ENCODE data around the gene PTPRN2.
"Not testable (repeated sequence)": the region's sequence is repeated elsewhere in the genome, so short reads cannot be mapped to it uniquely, and the experiment has no call there.

Gene PTPRN2

GRCh38 chr7:158255558-158255957 lies 332.1 kb downstream of the PTPRN2 start:
- no peak for TF ChIP-seq CTCF (conservative IDR thresholded peaks at IDR 0.05; ENCODE audit: low read depth, low read length)
- no peak overlapping the region for H3K4me3 ChIP-seq (ENCODE audit: low read depth, low read length)
- DNase-seq (ENCODE audit: low read depth): no peak

DNA sequence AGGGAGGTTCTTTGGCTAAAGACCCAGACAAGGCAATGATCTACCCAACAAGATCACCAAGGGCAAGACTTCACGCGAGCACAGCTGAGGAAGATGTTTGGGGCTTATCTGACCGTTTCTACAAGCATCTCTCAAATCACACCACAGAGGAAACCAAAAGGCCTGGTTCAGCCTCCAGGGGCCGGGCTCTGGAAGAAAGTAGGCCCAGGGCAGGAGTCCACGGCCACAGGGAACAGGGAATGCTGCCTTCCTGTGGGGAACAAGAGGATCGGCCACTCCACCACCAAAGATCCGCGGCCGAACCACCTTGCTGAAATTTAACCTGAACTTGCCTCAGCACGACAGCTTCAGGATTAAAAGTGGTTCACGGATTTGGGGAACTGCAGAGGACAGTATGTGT lies 332.5 kb downstream of the PTPRN2 start:
- no peak for DNase-seq (ENCODE audit: low read depth)
- no peak for TF ChIP-seq CTCF (conservative IDR thresholded peaks at IDR 0.05; ENCODE audit: low read depth, low read length)
- no peak overlapping the region for H3K4me3 ChIP-seq (ENCODE audit: low read depth, low read length)

GRCh38 chr7:158253670-158254045 lies 334.0 kb downstream of the PTPRN2 start:
- DNase-seq (ENCODE audit: low read depth); H3K4me3 ChIP-seq (ENCODE audit: low read depth, low read length): not testable (repeated sequence)

- no peak overlapping the region for H3K4me3 ChIP-seq (ENCODE audit: low read depth, low read length)
- no peak for DNase-seq (ENCODE audit: low read depth)
- TF ChIP-seq CTCF (conservative IDR thresholded peaks at IDR 0.05; ENCODE audit: low read depth, low read length): no peak
Observed at GRCh38 chr7:158252837-158253669, 334.6 kb downstream of the PTPRN2 start.

DNA sequence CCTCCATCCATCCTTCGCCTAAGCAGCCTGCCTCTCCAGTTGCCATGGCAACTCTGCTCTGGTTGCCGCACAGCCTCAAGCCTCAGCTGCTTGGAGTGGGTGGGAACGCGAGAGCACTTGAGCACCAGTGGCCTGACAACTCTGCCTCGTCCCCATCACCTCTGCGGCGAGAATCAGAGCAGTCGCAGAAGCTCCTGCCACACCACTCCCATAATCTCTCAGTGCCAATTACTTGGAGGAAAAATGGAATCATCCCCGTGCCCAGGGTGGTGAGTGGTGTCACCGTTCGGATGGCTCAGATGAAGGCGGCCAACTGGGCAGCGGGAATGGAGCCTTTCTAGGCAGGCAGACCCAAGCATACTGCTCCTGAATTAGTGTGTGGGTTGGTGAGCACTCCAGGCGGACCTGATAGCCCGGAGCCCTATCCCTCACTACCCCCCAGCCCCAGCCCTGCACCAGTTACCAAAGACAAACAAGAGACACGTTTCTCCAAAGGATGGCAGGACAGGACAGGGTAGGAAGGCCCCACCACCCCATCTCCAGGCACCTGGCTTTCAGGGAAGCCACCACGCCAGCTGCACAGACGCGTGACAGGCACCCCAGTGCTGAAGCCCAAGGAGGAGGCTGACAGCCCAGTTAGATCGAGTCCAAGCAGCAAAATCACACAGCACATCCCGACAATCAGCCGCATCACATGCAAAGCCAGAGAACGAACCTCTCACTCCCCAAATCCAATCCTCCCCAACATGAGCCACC lies 335.4 kb downstream of the PTPRN2 start:
- DNase-seq (ENCODE audit: low read depth): no peak
- no peak for TF ChIP-seq CTCF (conservative IDR thresholded peaks at IDR 0.05; ENCODE audit: low read depth, low read length)
- H3K4me3 ChIP-seq (ENCODE audit: low read depth, low read length): no peak overlapping the region

GRCh38 chr7:158251061-158251965 lies 336.3 kb downstream of the PTPRN2 start:
- no peak for DNase-seq (ENCODE audit: low read depth)
- TF ChIP-seq CTCF (conservative IDR thresholded peaks at IDR 0.05; ENCODE audit: low read depth, low read length): no peak
- no peak overlapping the region for H3K4me3 ChIP-seq (ENCODE audit: low read depth, low read length)

DNA sequence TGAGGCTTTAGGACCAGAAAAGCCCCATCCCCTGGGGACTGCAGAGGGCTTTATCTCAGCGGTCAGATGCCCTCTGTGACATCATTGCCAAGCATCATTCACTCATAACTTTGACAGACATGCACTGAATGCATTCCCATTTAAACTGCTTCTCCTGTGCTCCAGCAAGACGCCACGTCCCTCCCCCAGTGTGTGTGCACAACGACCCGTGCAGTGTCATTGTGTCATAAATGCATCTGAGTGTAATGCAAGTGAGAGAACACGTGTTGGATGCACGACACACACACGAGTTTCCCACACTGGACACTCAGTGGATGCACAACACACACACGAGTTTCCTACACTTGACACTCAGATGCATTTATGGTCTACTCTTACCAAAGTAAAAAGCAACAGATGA lies 337.9 kb downstream of the PTPRN2 start:
- TF ChIP-seq CTCF (conservative IDR thresholded peaks at IDR 0.05; ENCODE audit: low read depth, low read length): no peak
- no peak overlapping the region for H3K4me3 ChIP-seq (ENCODE audit: low read depth, low read length)
- DNase-seq (ENCODE audit: low read depth): no peak

All from choroid plexus epithelial cell (primary cell).